Neuronal stem cell (in vitro differentiated cells): ENCODE data around the gene SELL.

ENCODE experiments used
- DNase-seq: peaks from one replicate; pipeline ENCODE4 v3.0.0-alpha.2; 2013; ENCODE audit warnings: low spot score
- H2AFZ ChIP-seq: one replicate; pipeline ENCODE4 v1.6.1; 2013; ENCODE audit warnings: mild to moderate bottlenecking, low read length, inconsistent platforms
- H2AK5ac ChIP-seq: 2 replicates; pipeline ENCODE4 v1.6.1; 2013; ENCODE audit warnings: low read depth, mild to moderate bottlenecking, inconsistent platforms, low read length, moderate library complexity, mixed read lengths
- H2BK120ac ChIP-seq: 2 replicates; pipeline ENCODE4 v1.6.1; 2013; ENCODE audit warnings: low read depth, mild to moderate bottlenecking, inconsistent platforms, low read length, moderate library complexity, mixed read lengths
- H2BK12ac ChIP-seq: one replicate; pipeline ENCODE4 v1.6.1; 2013; ENCODE audit warnings: low read length, inconsistent platforms
- H2BK15ac ChIP-seq: 2 replicates; pipeline ENCODE4 v1.6.1; 2013; ENCODE audit warnings: mild to moderate bottlenecking, low read length, inconsistent platforms, mixed read lengths
- H2BK5ac ChIP-seq: one replicate; pipeline ENCODE4 v1.6.1; 2013; ENCODE audit warnings: inconsistent platforms, mild to moderate bottlenecking, low read length, moderate library complexity
- H3K14ac ChIP-seq: one replicate; pipeline ENCODE4 v1.6.1; 2013; ENCODE audit warnings: low read length, inconsistent platforms
- H3K18ac ChIP-seq: 2 replicates; pipeline ENCODE4 v1.6.1; 2013; ENCODE audit warnings: low read length, inconsistent platforms
- H3K23ac ChIP-seq: 2 replicates; pipeline ENCODE4 v1.6.1; 2013; ENCODE audit warnings: low read depth, mild to moderate bottlenecking, mixed read lengths, low read length, inconsistent platforms; ENCODE audit not compliant: poor library complexity
- H3K27ac ChIP-seq: replicated peaks from 3 replicates; pipeline ENCODE4 v1.5.1; 2013; ENCODE audit warnings: low read length, inconsistent platforms
- H3K27me3 ChIP-seq, 3 experiments: 2 replicates each; pipeline ENCODE4 v1.6.1; 2013; ENCODE audit warnings: low read length in 3 of 3, mild to moderate bottlenecking in 2 of 3, inconsistent platforms in 1 of 3, low read depth in 1 of 3, mixed read lengths in 1 of 3, moderate library complexity in 1 of 3; ENCODE audit not compliant: control insufficient read depth in 3 of 3, insufficient read depth in 3 of 3
- H3K36me3 ChIP-seq, 2 donors: replicated peaks in 1 of 2; 2 replicates each; pipeline ENCODE4 v1.6.1; 2013; ENCODE audit warnings: low read length in 2 of 2; ENCODE audit not compliant: control insufficient read depth in 2 of 2, insufficient read depth in 2 of 2
- H3K4ac ChIP-seq: 2 replicates; pipeline ENCODE4 v1.6.1; 2013; ENCODE audit warnings: inconsistent platforms, mild to moderate bottlenecking, low read length, moderate library complexity
- H3K4me1 ChIP-seq, 2 donors: 1 replicate in 1 of 2; 2 replicates in 1 of 2; pipeline ENCODE4 v1.6.1; 2013; ENCODE audit warnings: low read length in 2 of 2, low read depth in 1 of 2; ENCODE audit not compliant: control insufficient read depth in 2 of 2, insufficient read depth in 1 of 2
- H3K4me2 ChIP-seq: one replicate; pipeline ENCODE4 v1.6.1; 2013; ENCODE audit warnings: mild to moderate bottlenecking, low read length, inconsistent platforms; ENCODE audit not compliant: insufficient read depth, poor library complexity, severe bottlenecking
- H3K4me3 ChIP-seq, 2 donors: 2 replicates each; pipeline ENCODE4 v1.5.1; 2013; ENCODE audit warnings: low read length in 2 of 2, mild to moderate bottlenecking in 2 of 2, inconsistent platforms in 1 of 2, moderate library complexity in 1 of 2
- H3K79me1 ChIP-seq: one replicate; pipeline ENCODE4 v1.6.1; 2013; ENCODE audit warnings: low read depth, mild to moderate bottlenecking, inconsistent platforms, low read length, moderate library complexity
- H3K9ac ChIP-seq: one replicate; pipeline ENCODE4 v1.6.1; 2013; ENCODE audit warnings: mild to moderate bottlenecking, low read depth, low read length, inconsistent platforms; ENCODE audit not compliant: poor library complexity
- H3K9me3 ChIP-seq, 2 donors: replicated peaks in 1 of 2; 2 replicates each; pipeline versions ENCODE3 to v1.6.1; 2013; ENCODE audit warnings: low read length in 2 of 2, mild to moderate bottlenecking in 2 of 2, inconsistent platforms in 1 of 2, low read depth in 1 of 2, mixed read lengths in 1 of 2, moderate library complexity in 1 of 2; ENCODE audit not compliant: control insufficient read depth in 2 of 2, insufficient read depth in 1 of 2
- H4K8ac ChIP-seq: one replicate; pipeline ENCODE4 v1.6.1; 2013; ENCODE audit warnings: low read depth, mild to moderate bottlenecking, inconsistent platforms, low read length, moderate library complexity
- H4K91ac ChIP-seq: one replicate; pipeline ENCODE4 v1.6.1; 2013; ENCODE audit warnings: low read length, low read depth, mild to moderate bottlenecking, inconsistent platforms; ENCODE audit not compliant: poor library complexity
- WGBS, 2 donors: extraction: QIAGEN DNeasy Blood & Tissue Kit; methylation state at CpG; one replicate each; pipeline ENCODE4 v1.1.7; 2013; ENCODE audit warnings: missing lambda C conversion rate in 2 of 2, mixed read lengths in 1 of 2; ENCODE audit not compliant: insufficient read length in 2 of 2, insufficient replicate concordance in 1 of 2; ENCODE audit errors: extremely low coverage in 2 of 2; 5-methylcytosine and 5-hydroxymethylcytosine counted together

SELL gene

DNA sequence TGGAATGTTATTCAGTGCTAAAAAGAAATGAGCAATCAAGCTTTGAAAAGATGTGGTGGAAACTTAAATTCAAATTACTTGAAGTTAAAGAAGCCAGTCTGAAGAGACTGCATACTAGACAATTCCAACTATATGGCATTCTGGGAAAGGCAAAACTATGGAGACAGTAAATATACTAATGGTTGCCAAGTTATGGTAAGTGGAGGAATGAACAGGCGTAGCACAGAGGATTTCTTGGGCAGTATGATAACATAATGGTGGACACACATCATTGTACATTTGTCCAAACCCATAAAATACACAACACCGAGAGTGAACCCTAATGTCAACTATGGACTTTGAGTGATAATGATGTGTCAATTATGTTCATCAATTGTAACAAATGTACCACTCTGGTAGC lies 60.4 kb downstream of the SELL start:
- Histone ChIP-seq H3K27me3 (no peaks in the 10 kb centered on the region), H3K9ac (no peak overlapping the region), H2BK15ac (no peak overlapping the region), H2AK5ac (no peak overlapping the region), H3K4ac (no peak overlapping the region), H3K27ac (no peak overlapping the region), H3K23ac (no peak overlapping the region), H2AFZ (no peak overlapping the region), H2BK120ac (no peak overlapping the region), H3K4me1 (no peaks in the 10 kb centered on the region), H3K4me3 (no peak overlapping the region), H3K79me1 (no peaks in the 10 kb centered on the region), H3K36me3 (no peaks in the 10 kb centered on the region), H2BK5ac (no peak overlapping the region), H4K91ac (no peak overlapping the region), H3K18ac (no peak overlapping the region), H2BK12ac (no peak overlapping the region), H4K8ac (no peak overlapping the region), H3K9me3 (peaks cover 0 to 2% of the 10 kb centered on the region in 2 donors), H3K4me2 (no peak overlapping the region), H3K14ac (no peak overlapping the region)
- no peak for DNase-seq
- WGBS, 2 donors: no CpG with 5 or more reads among the region's 2 CpGs

DNA sequence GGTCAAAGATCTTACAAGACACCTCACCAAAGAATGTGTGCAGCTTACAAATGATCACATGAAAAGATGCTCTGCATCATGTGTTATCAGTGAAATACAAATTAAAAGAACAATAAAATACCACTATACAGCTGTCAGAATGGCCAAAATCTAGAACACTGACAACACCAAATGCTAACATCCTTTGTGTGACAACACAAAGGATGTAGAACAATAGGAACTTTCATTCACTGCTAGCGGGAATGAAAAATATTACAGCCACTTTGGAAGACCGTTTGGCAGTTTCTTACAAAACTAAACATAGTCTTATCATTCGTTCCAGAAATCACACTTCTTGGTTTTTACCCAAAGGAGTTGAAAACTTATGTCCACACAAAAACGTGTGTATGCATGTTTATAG lies 60.9 kb downstream of the SELL start:
- WGBS, 2 donors: no CpG with 5 or more reads among the region's 4 CpGs
- DNase-seq: no peak

DNA sequence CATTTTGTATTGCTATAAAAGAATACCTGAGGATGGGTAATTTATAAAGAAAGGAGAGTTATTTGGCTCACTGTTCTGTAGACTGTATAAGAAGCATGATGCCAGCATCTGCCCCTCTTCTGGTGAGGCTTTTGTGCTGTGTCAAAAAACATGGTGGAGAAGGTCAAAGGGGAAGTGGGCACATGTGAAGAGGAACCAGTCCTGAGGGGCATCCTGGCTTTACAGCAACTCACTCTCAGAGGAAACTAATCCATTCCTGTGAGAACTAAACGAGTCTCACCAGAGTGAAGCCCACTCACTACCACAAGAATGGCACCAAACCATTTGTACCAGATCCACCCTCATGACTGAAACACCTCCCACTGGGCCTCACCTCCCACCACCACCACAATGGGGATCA lies 62.7 kb downstream of the SELL start:
- Histone ChIP-seq H3K36me3 (no peaks in the 10 kb centered on the region), H3K4me2 (no peak overlapping the region), H3K4me1 (no peaks in the 10 kb centered on the region), H3K23ac (no peak overlapping the region), H3K4me3 (no peak overlapping the region), H3K14ac (no peak overlapping the region), H4K8ac (no peak overlapping the region), H2BK15ac (no peak overlapping the region), H2BK12ac (no peak overlapping the region), H3K9me3 (peaks cover 0 to 2% of the 10 kb centered on the region in 2 donors), H3K27me3 (no peaks in the 10 kb centered on the region), H4K91ac (no peak overlapping the region), H3K27ac (no peak overlapping the region), H2BK5ac (no peak overlapping the region), H2AFZ (no peak overlapping the region), H3K79me1 (no peaks in the 10 kb centered on the region), H3K18ac (no peak overlapping the region), H3K4ac (no peak overlapping the region), H2BK120ac (no peak overlapping the region), H2AK5ac (no peak overlapping the region), H3K9ac (no peak overlapping the region)
- no peak for DNase-seq
- no CpG with 5 or more reads among the region's 1 CpG for WGBS, 2 donors

More for the DNA sequence above, 60.9 kb downstream of the SELL start:
- Histone ChIP-seq H3K36me3 (no peaks in the 10 kb centered on the region), H2BK5ac (no peak overlapping the region), H3K4me1 (no peaks in the 10 kb centered on the region), H3K27ac (no peak overlapping the region), H3K9me3 (peaks cover 0 to 2% of the 10 kb centered on the region in 2 donors), H3K4ac (no peak overlapping the region), H3K27me3 (no peaks in the 10 kb centered on the region), H4K8ac (no peak overlapping the region), H3K79me1 (no peaks in the 10 kb centered on the region), H2BK15ac (no peak overlapping the region), H2BK12ac (no peak overlapping the region), H2AK5ac (no peak overlapping the region), H3K4me2 (no peak overlapping the region), H3K18ac (no peak overlapping the region), H4K91ac (no peak overlapping the region), H2BK120ac (no peak overlapping the region), H3K23ac (no peak overlapping the region), H3K4me3 (no peak overlapping the region), H3K14ac (no peak overlapping the region), H3K9ac (no peak overlapping the region), H2AFZ (no peak overlapping the region)

DNA sequence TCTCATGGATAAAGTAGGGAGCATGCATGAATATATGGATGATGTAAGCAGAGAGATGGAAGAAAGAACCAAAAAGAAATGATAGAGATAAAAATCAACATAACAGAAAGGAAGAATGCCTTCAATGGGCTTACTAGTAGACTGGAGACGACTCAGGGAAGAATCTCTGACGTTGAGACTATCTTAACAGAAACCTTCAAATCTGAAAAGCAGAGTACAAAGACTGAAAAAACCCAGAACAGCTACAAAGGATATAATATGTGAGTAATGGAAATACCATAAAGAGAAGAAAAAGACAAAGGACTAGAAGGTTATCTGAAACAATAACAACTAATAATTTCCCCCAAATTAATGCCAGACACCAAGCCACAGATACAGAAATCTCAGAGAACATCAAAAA lies 63.2 kb downstream of the SELL start:
- Histone ChIP-seq H3K4me1 (no peaks in the 10 kb centered on the region), H3K36me3 (no peaks in the 10 kb centered on the region), H2BK15ac (no peak overlapping the region), H2AFZ (no peak overlapping the region), H2BK120ac (no peak overlapping the region), H3K14ac (no peak overlapping the region), H3K27me3 (no peaks in the 10 kb centered on the region), H4K91ac (no peak overlapping the region), H3K9ac (no peak overlapping the region), H3K4me2 (no peak overlapping the region), H3K27ac (no peak overlapping the region), H3K18ac (no peak overlapping the region), H4K8ac (no peak overlapping the region), H2BK12ac (no peak overlapping the region), H3K23ac (no peak overlapping the region), H3K4me3 (no peak overlapping the region), H2BK5ac (no peak overlapping the region), H2AK5ac (no peak overlapping the region), H3K4ac (no peak overlapping the region), H3K79me1 (no peaks in the 10 kb centered on the region), H3K9me3 (peaks cover 0 to 2% of the 10 kb centered on the region in 2 donors)
- WGBS, 2 donors: no CpG with 5 or more reads among the region's 2 CpGs
- no peak for DNase-seq
